ENCODE results near the gene MIS18BP1.

- no peak for TF ChIP-seq CTCF (IDR thresholded peaks at IDR 0.05; ENCODE audit: low read depth, low read length)
- TF ChIP-seq EZH2phosphoT487 (IDR thresholded peaks at IDR 0.05; ENCODE audit: low read depth) = no peak
Measured at GRCh38 chr14:45199230-45199629, 53.8 kb downstream of the MIS18BP1 start.
